ENCODE results near the gene CARS1. TPM values are rescaled to one million over a fixed set of nuclear protein-coding genes. Genes with fewer than 3 reads are reported as not detected.

Gene CARS1
- total RNA-seq, 4 donors from 2014 or later, result 40.6 to 69.7 (median 57.8) TPM

GRCh38 chr11:2980168-2980840, 76.9 kb downstream of the CARS1 start:
- DNase-seq (ENCODE audit: low spot score), result no peak
- ATAC-seq (ENCODE audit: low FRiP score), result no peak
- no peak for TF ChIP-seq CTCF (IDR thresholded peaks at IDR 0.05)

GRCh38 chr11:2977113-2977512, 80.1 kb downstream of the CARS1 start:
- no peak for TF ChIP-seq CTCF (IDR thresholded peaks at IDR 0.05)
- DNase-seq (ENCODE audit: low spot score) (no peak), ATAC-seq (ENCODE audit: low FRiP score) (no peak)

- no peak for TF ChIP-seq CTCF (IDR thresholded peaks at IDR 0.05)
- no peak for DNase-seq (ENCODE audit: low spot score)
- no peak for ATAC-seq (ENCODE audit: low FRiP score)
Observed at GRCh38 chr11:2976294-2977063, 80.7 kb downstream of the CARS1 start.

- DNase-seq (ENCODE audit: low spot score), result no peak
- ATAC-seq (ENCODE audit: low FRiP score), result no peak
- TF ChIP-seq CTCF (IDR thresholded peaks at IDR 0.05), result no peak
Observed at GRCh38 chr11:2975594-2975993, 81.6 kb downstream of the CARS1 start.

GRCh38 chr11:2974272-2974671, 83.0 kb downstream of the CARS1 start:
- DNase-seq (ENCODE audit: low spot score), result no peak
- TF ChIP-seq CTCF (IDR thresholded peaks at IDR 0.05), result no peak
- ATAC-seq (ENCODE audit: low FRiP score), result no peak

- no peak for ATAC-seq (ENCODE audit: low FRiP score)
Observed at GRCh38 chr11:2968341-2968900, 88.8 kb downstream of the CARS1 start.

More at GRCh38 chr11:2968341-2968900, 88.8 kb downstream of the CARS1 start:
- DNase-seq (ENCODE audit: low spot score), result no peak
- no peak for TF ChIP-seq CTCF (IDR thresholded peaks at IDR 0.05)
